Transverse colon (tissue), 4 donors: Measurements from ENCODE around the gene KRT80. TPM values are rescaled to one million over a fixed set of nuclear protein-coding genes. Genes with fewer than 3 reads are reported as not detected.

Experiments used
- DNase-seq: peaks from one replicate; pipeline ENCODE4 v3.0.0-alpha.2; 2019
- H3K27ac ChIP-seq, 4 donors: fragments of 200-600 bp; sonication (generic); 2 replicates each; pipeline ENCODE4 v1.5.1; 2016 to 2018; ENCODE audit warnings: inconsistent platforms in 4 of 4
- H3K27me3 ChIP-seq: fragments of 200-600 bp; sonication (generic); 2 replicates; pipeline ENCODE4 v1.5.1; 2017; ENCODE audit warnings: inconsistent platforms
- H3K36me3 ChIP-seq, 4 donors: fragments of 200-600 bp; sonication (generic); 2 replicates each; pipeline ENCODE4 v1.5.1; 2017 to 2019; ENCODE audit warnings: inconsistent platforms in 4 of 4
- H3K4me1 ChIP-seq, 4 donors: fragments of 200-600 bp; sonication (generic); 2 replicates each; pipeline ENCODE4 v1.5.1; 2017 to 2020; ENCODE audit warnings: inconsistent platforms in 4 of 4
- H3K4me3 ChIP-seq, 4 donors: fragments of 200-600 bp; sonication (generic); 1 replicate in 1 of 4; 2 replicates in 3 of 4; pipeline versions ENCODE4 v1.5.1 to v1.6.1; 2017 to 2019; ENCODE audit warnings: inconsistent platforms in 4 of 4
- H3K9me3 ChIP-seq, 2 donors: fragments of 200-600 bp; sonication (generic); 2 replicates each; pipeline ENCODE4 v1.5.1; 2017 to 2019; ENCODE audit warnings: inconsistent platforms in 2 of 2
- CTCF ChIP-seq, 5 experiments: fragments of 200-600 bp in 3 of 5; fragments of 450-650 bp in 2 of 5; sonication (generic) in 3 of 5; IDR thresholded peaks; 1 replicate in 2 of 5; 2 replicates in 3 of 5; pipeline ENCODE4 v1.5.1; 2016 to 2017; ENCODE audit warnings: antibody characterized with exemption in 5 of 5, inconsistent platforms in 3 of 5, mild to moderate bottlenecking in 2 of 5, moderate library complexity in 1 of 5
- EP300 ChIP-seq: sonication (generic); formaldehyde crosslinking; IDR thresholded peaks from one replicate; pipeline ENCODE4 v1.6.1; 2017; ENCODE audit warnings: antibody characterized with exemption, low read depth
- POLR2A ChIP-seq: fragments of 450-650 bp; IDR thresholded peaks from one replicate; pipeline ENCODE4 v1.6.1; 2016; ENCODE audit warnings: antibody characterized with exemption, mild to moderate bottlenecking, moderate library complexity
- POLR2AphosphoS5 ChIP-seq, 3 donors: sonication (generic); formaldehyde crosslinking; IDR thresholded peaks; one replicate each; pipeline ENCODE4 v1.6.1; 2016; ENCODE audit warnings: antibody characterized with exemption in 3 of 3
- WGBS, 2 donors: methylation state at CpG; one replicate each; pipeline ENCODE4 v1.1.5; 2018; ENCODE audit warnings: low coverage in 1 of 2; 5-methylcytosine and 5-hydroxymethylcytosine counted together
- in situ Hi-C, 4 donors: fragments of 200-750 bp; cut with MboI; loops; one replicate each; pipeline versions ENCODE4 v1.15.0 to v1.15.1; 2017; ENCODE audit warnings: low sequenced_read_pairs in 3 of 4, low pct_ligation_motif_present in 1 of 4, low pct_unique_long_range_greater_than_20kb in 1 of 4
- intact Hi-C: fragments of 100-400 bp; cut with DNase I; formaldehyde crosslinking; loops from one replicate; pipeline ENCODE4 v1.15.1; 2023; ENCODE audit warnings: low total_unique reads
- total RNA-seq, 4 donors: library from RNA; depleted of rRNA; stranded (reverse); fragments of >200 nt; gene quantifications; one replicate each; pipeline ENCODE4 v1.1.0, GENCODE V29; 2016

The KRT80 gene
- total RNA-seq, 4 donors from 2014 or later, result 0.14 TPM; not detected in 3

- in situ Hi-C loops, result no loop called here
- TF ChIP-seq EP300 (no peak), POLR2AphosphoS5 (IDR thresholded peaks at IDR 0.05) (no peak), CTCF (IDR thresholded peaks at IDR 0.05) (no peak), POLR2A (no peak)
- Histone ChIP-seq H3K36me3 (no peaks in the 10 kb centered on the region), H3K27me3 (peaks cover 21% of the 10 kb centered on the region), H3K4me1 (peaks cover 0 to 18% (median 8%) of the 10 kb centered on the region in 4 donors), H3K27ac (no peak overlapping the region), H3K4me3 (no peak overlapping the region), H3K9me3 (no peaks in the 10 kb centered on the region)
- WGBS, 2 donors, result 49 to 69% methylated on average over 2 of the region's 2 CpGs
- intact Hi-C loops, result loop anchor here (5.0 kb wide), 1 partner anchor 238 kb away; no protein-coding TSS in a partner anchor
- no peak for DNase-seq
These were observed 38.1 kb upstream of the KRT80 start for GRCh38 chr12:52229836-52230343.

GRCh38 chr12:52228931-52229330 is 37.1 kb upstream of the KRT80 start:
- WGBS, 2 donors, result 92% methylated on average over 6 of the region's 6 CpGs; no CpG with 5 or more reads in 1 of the 2 donors
- DNase-seq, result no peak
- Histone ChIP-seq H3K27ac (no peak overlapping the region), H3K4me1 (peaks cover 0 to 18% (median 8%) of the 10 kb centered on the region in 4 donors), H3K36me3 (no peaks in the 10 kb centered on the region), H3K4me3 (no peak overlapping the region), H3K9me3 (no peaks in the 10 kb centered on the region), H3K27me3 (peaks cover 19% of the 10 kb centered on the region)
- TF ChIP-seq POLR2AphosphoS5 (IDR thresholded peaks at IDR 0.05) (no peak), CTCF (IDR thresholded peaks at IDR 0.05) (no peak), POLR2A (no peak), EP300 (no peak)
- in situ Hi-C loops (no loop called here), intact Hi-C loops (no loop called here)

- no peak overlapping the region for H3K27ac ChIP-seq
- H3K36me3 ChIP-seq, result no peaks in the 10 kb centered on the region
- no peaks in the 10 kb centered on the region for H3K9me3 ChIP-seq
- H3K4me1 ChIP-seq, result peaks cover 0 to 16% (median 6%) of the 10 kb centered on the region in 4 donors
- 60 to 75% methylated on average over 3 of the region's 3 CpGs for whole genome bisulfite sequencing, 2 donors
- TF ChIP-seq POLR2A (no peak), EP300 (no peak), CTCF (IDR thresholded peaks at IDR 0.05) (no peak), POLR2AphosphoS5 (IDR thresholded peaks at IDR 0.05) (no peak)
- peaks cover 13% of the 10 kb centered on the region for H3K27me3 ChIP-seq
- no peak for DNase-seq
- intact Hi-C loops (no loop called here), in situ Hi-C loops (no loop called here)
- H3K4me3 ChIP-seq, result no peak overlapping the region
These were observed 36.6 kb upstream of the KRT80 start for GRCh38 chr12:52228366-52228765.

GRCh38 chr12:52227606-52228166 is 35.9 kb upstream of the KRT80 start:
- H3K27ac ChIP-seq, result no peak overlapping the region
- H3K4me1 ChIP-seq, result peaks cover 0 to 9% (median 1%) of the 10 kb centered on the region in 4 donors
- in situ Hi-C loops (no loop called here), intact Hi-C loops (no loop called here)
- WGBS, 2 donors, result 67 to 75% methylated on average over 4 to 5 of the region's 5 CpGs
- no peaks in the 10 kb centered on the region for H3K9me3 ChIP-seq
- DNase-seq, result no peak
- no peak overlapping the region for H3K4me3 ChIP-seq
- no peaks in the 10 kb centered on the region for H3K36me3 ChIP-seq
- no peak for TF ChIP-seq CTCF (IDR thresholded peaks at IDR 0.05)
- peaks cover 6% of the 10 kb centered on the region for H3K27me3 ChIP-seq
